GM18861 (cell line): ENCODE measurements around the gene DTX1.

Experiments
- ATAC-seq: cut with Tn5 transposase; IDR thresholded peaks from one replicate; pipeline ENCODE4 v1.9.1; 2021; ENCODE audit not compliant: unreplicated experiment

The DTX1 gene

GRCh38 chr12:113054948-113055486 is 1.5 kb upstream of the DTX1 start:
- no peak for ATAC-seq

- ATAC-seq: no peak
Observed at GRCh38 chr12:113055594-113056380, 743 bp upstream of the DTX1 start.

DNA sequence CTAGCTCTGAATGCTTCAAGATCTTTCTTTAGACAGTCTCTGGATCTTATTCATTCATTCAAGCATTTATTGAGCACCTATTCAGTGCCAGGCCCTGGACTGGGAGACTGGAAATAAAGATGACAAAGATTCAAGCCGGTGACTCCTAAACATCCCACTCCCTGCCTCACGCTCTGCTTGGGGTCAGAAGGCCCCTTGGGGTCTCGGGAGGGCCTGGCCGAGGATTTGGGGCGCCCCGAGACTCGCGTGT is 224 bp upstream of the DTX1 start:
- no peak for ATAC-seq

GRCh38 chr12:113057565-113058485 is 1.3 kb downstream of the DTX1 start:
- no peak for ATAC-seq

DNA sequence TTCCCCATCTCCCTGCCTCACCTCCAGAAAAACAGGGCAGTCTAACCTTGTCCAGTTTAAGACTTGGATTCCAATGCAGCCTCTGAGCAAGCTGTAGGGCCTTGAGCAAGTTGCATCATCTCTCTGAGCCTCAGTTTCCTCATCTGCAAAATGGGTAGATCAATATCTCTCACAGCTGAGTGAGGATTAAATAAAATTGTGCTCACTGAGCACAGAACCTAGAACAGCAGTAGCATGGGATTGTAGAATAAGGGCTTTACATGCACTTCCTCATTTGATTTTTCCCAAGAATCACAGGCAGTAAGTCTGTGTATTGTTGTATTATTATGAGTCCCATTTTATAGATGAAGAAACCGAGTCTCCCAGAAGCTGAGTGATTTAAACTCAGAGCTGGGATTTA is 2.0 kb downstream of the DTX1 start:
- no peak for ATAC-seq

- ATAC-seq: no peak
Observed at GRCh38 chr12:113059071-113059595, 2.6 kb downstream of the DTX1 start.

DNA sequence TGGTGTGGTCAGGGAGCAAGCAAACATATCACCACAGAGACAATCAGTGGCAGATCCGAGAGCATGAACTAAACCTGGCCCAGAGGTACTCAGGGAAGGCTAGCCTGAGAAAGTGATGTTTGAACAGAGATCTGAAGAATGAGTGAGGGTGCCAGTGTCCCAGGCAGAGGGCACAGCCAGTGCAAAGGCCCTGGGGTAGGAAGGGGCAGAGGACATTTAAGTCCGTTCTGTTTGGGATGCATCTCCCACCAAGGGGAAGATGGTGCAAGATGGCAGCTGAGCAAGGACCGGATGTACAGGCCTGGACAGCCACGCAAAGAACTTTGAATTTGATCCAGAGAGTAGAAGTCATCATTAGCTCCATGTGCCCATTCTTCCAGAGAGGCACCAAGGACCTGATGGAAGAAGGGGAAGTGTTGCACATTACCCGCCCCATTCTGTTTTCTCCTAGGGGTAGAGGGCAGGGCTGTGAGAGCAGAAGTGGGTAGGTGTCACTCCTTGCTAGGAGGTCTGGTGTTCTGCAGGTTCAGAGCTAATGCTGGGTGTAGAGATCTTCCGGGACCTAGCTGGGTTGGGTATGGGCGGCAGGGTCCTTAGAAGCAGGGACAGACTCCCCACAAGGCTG is 3.9 kb downstream of the DTX1 start:
- no peak for ATAC-seq

- no peak for ATAC-seq
Observed at GRCh38 chr12:113061061-113061694, 4.6 kb downstream of the DTX1 start.

- ATAC-seq: peak; percentile 54
Observed at GRCh38 chr12:113062502-113063395, 6.2 kb downstream of the DTX1 start.

DNA sequence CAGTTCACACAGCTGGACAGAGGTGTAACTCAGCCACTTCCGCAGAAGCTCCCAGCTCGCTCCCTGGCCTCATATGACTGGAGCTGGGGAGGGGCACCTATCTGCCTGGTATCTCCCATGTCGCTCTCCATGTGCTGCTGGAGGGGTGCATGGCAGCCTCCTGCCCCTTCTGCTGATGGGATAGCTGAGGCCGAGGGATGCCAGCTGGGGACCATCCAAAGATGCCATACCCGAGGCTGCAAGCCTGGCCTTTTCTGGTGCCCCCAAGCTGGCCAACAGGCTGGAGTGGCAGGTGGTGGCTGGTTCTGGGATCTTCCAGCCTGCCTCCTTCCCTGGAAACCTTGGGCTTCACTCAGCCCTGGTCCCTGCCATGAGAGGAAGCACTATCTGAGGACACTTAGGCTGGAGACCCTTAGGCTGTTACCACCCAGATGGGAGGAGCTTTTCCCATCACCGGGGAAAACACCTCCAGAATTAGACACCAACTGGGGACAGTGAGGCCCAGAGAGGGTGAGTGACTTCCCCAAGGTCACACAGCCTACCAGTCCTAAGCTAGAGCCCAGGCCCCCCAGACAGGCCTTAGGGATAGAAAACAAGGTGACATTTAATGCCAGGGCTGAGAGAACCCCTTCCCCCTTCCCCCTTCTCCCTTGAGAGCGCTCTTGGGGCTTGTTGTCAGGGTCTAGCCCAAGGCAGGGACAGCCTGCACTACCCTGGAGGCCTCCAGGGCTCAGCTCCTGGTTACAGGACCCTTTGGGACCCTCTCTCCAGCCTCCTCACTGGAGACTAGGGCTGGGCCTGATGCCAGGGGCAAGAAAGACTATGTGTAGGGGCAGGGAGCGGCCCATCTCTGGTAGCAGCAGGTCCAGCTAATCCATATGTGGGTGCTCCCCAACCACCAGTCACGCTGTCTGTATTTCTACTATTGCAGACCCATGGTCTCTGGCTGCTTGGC is 7.1 kb downstream of the DTX1 start:
- ATAC-seq: no peak

DNA sequence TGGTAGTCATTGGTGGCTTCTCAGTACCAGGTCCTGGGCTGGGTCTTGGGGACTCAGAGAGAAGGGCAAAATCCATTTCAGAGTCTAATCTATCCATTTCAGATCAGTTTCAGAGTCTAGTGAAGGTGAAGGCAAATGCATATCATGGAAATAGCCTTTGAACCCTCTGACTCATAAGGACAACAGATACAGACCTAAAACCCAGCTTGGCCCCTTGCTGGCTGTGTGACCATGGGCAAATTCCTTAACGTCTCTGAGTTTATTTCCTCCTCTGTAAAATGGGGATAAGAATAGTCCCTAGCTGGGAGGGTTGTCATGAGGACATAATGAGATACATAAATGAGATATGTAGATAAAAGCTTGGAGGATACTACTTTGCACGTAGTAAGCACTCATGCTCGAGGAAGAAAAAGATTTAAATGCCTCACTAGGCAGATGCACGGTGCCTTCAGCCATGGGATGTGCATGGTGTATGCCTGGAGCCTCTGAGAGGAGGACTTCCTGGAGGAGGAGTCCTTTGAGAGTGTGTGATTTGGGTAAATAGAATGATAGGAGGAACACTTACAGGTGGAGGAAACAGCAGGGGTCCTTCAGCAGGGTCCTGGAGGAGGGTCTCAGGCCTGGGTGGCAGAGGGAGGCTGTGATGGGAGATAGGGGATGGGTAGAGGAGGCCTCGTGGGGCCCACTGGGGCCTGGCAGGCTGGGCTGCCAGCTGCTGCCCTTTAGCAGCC is 8.0 kb downstream of the DTX1 start:
- ATAC-seq: no peak

GRCh38 chr12:113065126-113066007 is 8.8 kb downstream of the DTX1 start:
- ATAC-seq: no peak

DNA sequence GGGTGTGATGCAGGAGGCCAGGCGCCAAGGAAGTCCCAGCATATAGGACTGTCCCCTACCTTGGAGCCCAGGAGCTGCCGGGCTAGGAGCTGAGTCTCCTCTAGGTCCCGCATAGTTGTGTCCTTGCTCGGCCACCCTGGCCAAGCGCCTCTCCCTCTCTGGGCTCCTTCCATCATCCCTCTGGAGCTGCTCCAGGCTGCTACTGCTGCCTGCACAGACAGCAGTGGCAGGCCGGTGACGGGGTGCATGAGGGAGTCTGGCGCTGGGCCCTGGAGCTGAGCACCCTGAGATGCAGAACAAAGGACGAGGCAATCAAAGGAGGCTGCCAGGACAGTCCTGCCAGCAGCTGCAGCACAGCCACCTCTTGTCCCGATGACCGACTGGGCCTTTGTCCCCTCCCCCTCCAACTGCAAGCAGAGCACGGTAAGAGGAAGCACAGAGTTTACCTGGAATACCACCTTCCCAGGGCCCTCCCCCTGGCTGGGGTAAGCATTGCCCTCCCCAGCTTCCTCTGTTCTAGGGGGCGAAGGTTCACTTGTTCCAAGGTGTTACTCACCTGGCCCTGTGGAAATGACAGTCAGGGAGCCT is 10.4 kb downstream of the DTX1 start:
- ATAC-seq: no peak

- no peak for ATAC-seq
Observed at GRCh38 chr12:113067987-113068935, 11.7 kb downstream of the DTX1 start.

- ATAC-seq: no peak
Observed at GRCh38 chr12:113069149-113069548, 12.6 kb downstream of the DTX1 start.

GRCh38 chr12:113069751-113070116 is 13.2 kb downstream of the DTX1 start:
- ATAC-seq: no peak
